Dorsolateral prefrontal cortex (tissue), 118 donors: ENCODE results near the gene RALA. TPM values are rescaled to one million over a fixed set of nuclear protein-coding genes. Genes with fewer than 3 reads are reported as not detected.

Source experiments
- total RNA-seq, 120 experiments: library from RNA; stranded (reverse); gene quantifications; one replicate each; pipeline versions ENCODE4 v1.2.3 to v1.2.4, GENCODE V29; 2022

Gene RALA
- total RNA-seq, 120 experiments from 2014 or later = 20.4 to 35.1 (median 28.8) TPM

Other genes starting within 250 kb of the RALA start
- 10 to 100 TPM; 18.7 to 42.0 (median 30.4) TPM for gene YAE1, start 57.2 kb upstream of the RALA start, total RNA-seq